AG09309 (cell line): ENCODE data around the gene EIF2A.
"Not testable (repeated sequence)": the region's sequence is repeated elsewhere in the genome, so short reads cannot be mapped to it uniquely, and the experiment has no call there.

Source experiments
- DNase-seq: peaks from one replicate; pipeline ENCODE4 v3.0.0-alpha.2; 2010; ENCODE audit warnings: low read depth
- H3K4me3 ChIP-seq: 2 replicates; pipeline ENCODE4 v1.5.1; 2011; ENCODE audit warnings: mild to moderate bottlenecking, low read depth, low read length, moderate library complexity; ENCODE audit not compliant: control insufficient read depth
- CTCF ChIP-seq: IDR thresholded peaks from 2 replicates; pipeline ENCODE4 v1.5.1; 2011; ENCODE audit warnings: mild to moderate bottlenecking, low read depth, low read length, inconsistent platforms; ENCODE audit not compliant: insufficient read depth, control insufficient read depth; ENCODE audit errors: missing control alignments

EIF2A gene

GRCh38 chr3:150546226-150547044, at the start of gene EIF2A, which contains the start of gene SERP1:
Gene EIF2A (plus strand): TSS chr3:150546787. CDS start chr3:150546803, 16 bp downstream.
Gene SERP1 (minus strand): TSS chr3:150546496. CDS start chr3:150546135, 361 bp downstream.
- peak within 1 kb of the TSS; percentile 91 for H3K4me3 ChIP-seq
- DNase-seq: peak; percentile 95
- no peak for TF ChIP-seq CTCF

- no peak overlapping the region for H3K4me3 ChIP-seq
- TF ChIP-seq CTCF: no peak
- DNase-seq: peak; percentile 11
Observed at GRCh38 chr3:150497956-150498355, 48.6 kb upstream of the EIF2A start.

GRCh38 chr3:150500960-150501359, 45.6 kb upstream of the EIF2A start:
- H3K4me3 ChIP-seq, DNase-seq: not testable (repeated sequence)

GRCh38 chr3:150503402-150504099, 43.0 kb upstream of the EIF2A start:
- TF ChIP-seq CTCF: no peak
- no peak overlapping the region for H3K4me3 ChIP-seq
- DNase-seq: no peak

- no peak for TF ChIP-seq CTCF
- no peak overlapping the region for H3K4me3 ChIP-seq
- DNase-seq: no peak
Observed at GRCh38 chr3:150504483-150504882, 42.1 kb upstream of the EIF2A start.

GRCh38 chr3:150508401-150508800, 38.2 kb upstream of the EIF2A start:
- no peak for DNase-seq
- no peak for TF ChIP-seq CTCF
- no peak overlapping the region for H3K4me3 ChIP-seq

GRCh38 chr3:150509780-150510179, 36.8 kb upstream of the EIF2A start:
- no peak for TF ChIP-seq CTCF
- no peak overlapping the region for H3K4me3 ChIP-seq
- DNase-seq: no peak
